ENCODE measurements around the gene KCNJ6.
"Not testable (repeated sequence)": the region's sequence is repeated elsewhere in the genome, so short reads cannot be mapped to it uniquely, and the experiment has no call there.

The KCNJ6 gene

GRCh38 chr21:37669249-37669648 is 247.0 kb downstream of the KCNJ6 start:
- DNase-seq = no peak

GRCh38 chr21:37668462-37669239 is 247.6 kb downstream of the KCNJ6 start:
- DNase-seq = no peak

GRCh38 chr21:37667380-37667779 is 248.9 kb downstream of the KCNJ6 start:
- no peak for DNase-seq

DNA sequence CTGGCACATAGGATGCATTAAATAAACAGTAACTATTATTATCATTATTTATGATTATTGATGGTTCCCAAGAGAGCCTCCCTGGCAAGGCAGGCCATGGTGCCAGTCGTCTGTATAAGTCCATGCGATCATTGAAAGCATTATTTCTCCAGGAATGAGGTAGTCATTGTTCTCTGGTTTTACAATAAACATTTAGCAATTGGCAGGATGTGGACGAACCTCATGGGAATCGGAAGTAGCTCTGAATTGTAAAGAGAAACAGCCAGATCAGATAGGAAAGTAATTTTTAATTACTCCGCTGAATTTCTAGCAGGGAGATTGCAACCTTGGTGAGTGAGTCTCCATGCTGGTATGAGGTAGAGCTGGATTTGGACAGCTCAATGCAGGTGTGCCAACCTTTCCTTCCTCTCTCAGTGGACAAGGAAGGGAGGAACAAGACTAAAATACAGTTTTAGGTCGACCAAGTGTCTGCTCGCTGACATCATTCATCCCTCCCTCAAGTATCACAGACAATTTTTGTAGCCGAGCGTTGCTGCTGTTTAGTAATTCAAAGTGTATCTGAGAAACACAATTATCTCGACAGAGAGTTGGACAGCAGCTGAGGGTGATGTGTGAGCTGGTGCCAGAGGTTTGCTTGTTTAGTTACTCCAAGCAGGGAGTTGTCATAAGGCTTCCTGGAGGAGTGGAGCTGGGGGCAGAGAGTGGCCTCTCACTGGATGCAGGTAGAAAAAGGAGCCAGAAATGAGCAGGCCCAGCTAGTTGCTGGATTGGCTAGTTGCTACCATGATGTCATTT is 250.8 kb downstream of the KCNJ6 start:
- DNase-seq = no peak

- DNase-seq = not testable (repeated sequence)
Measured at GRCh38 chr21:37662227-37662626, 254.0 kb downstream of the KCNJ6 start.

DNA sequence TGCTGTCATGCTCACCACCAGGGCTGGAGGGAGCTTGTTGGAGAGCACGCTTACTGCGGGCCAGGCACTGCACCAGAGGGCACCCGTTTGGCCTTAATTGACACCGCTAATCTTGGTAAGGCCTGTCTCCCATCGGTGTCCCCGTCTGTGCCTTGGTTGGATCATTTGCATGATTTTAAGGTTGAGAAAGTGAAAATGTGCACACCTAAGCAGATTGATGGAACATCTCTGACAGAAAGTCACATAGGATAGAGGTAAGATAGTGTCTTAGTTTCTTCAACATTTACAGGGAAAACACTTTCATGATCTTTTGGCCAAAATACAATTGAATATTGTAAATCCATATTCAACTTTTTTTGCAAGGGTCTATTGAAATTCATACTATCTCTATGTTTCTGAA is 255.5 kb downstream of the KCNJ6 start:
- DNase-seq = no peak

DNA sequence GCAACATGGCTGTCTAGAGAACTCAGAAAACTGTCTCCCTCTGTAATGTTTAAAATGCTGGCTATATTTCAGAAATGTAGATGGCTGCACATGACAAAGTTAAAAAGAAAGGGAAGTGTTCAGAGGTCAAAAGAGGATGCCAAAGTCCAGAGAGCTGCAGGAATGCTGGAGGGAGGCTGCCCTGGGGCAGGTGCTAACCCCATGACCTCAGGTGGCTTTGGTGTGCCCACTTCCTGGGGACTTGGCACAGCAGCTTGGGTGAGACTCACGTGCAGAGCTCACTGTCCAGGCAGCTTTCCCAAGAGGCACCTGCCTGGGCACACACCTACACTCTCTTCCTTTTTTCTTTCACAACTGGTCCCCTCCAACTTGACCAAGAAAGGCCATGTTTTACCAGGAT is 256.4 kb downstream of the KCNJ6 start:
- DNase-seq = no peak

DNA sequence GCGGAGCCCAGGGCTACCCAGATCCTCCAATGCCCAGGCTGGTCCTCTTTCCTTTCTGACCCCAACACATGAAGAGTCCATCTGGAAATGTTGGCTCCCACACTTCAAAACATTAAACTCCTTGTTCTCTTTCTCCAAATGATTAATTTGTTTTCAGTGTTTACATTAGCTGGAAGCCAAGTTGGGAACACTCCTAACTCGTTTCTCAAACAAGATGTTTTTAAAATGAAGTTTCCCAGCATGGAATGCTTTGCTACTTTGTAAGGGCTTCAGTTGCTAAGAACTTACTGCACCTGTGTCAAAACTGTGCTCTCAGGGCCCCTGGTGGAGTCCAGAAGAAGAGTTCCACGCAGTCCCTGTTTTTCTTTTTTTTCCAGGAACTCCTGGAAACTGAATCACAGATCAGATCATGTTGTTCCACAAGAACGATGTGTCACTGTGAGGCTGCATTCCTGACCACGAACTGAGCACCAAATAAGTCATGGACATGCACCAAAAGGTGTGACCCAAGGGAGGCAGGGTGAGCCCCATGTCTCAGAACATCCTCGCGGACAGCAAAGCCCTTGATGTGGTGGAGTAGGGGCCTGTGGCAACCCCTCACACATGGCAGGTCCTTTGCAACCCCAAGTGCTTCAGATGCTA is 257.3 kb downstream of the KCNJ6 start:
- no peak for DNase-seq

GRCh38 chr21:37658121-37658816 is 258.0 kb downstream of the KCNJ6 start:
- DNase-seq = no peak

- no peak for DNase-seq
Measured at GRCh38 chr21:37656899-37657298, 259.4 kb downstream of the KCNJ6 start.

DNA sequence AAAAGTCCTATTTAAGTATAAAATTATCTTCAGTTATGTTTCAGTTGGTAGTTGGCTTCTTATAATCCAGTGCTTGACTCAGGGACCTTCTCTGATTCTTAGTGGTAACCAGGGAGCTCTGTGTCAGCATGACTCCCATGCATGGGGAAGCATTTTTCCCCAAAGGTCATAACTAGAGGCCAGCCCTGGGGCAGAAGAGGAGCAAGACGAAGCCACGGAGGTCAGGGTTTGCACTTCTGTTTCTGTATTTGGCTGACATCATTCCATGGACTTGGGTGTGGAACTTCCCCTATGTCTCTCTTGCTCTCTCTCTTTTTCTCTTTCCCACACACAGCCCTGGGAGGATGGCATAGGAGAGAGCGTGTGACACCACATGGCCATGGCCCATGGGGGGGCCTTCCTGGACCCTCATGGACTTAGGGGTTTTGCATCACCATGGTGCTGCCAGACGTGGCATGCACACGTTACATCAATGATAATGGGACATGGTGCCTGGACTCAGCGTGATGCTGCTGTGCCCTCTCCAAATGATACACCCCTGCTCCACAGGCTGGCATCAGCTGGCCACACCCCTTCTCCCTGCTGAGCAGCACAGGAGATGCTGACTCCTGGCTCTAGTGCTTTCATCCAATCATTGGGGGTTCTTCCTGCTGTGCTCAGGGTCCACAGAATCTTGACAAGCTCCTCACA is 260.5 kb downstream of the KCNJ6 start:
- DNase-seq = no peak

- no peak for DNase-seq
Measured at GRCh38 chr21:37654596-37654995, 261.7 kb downstream of the KCNJ6 start.

GRCh38 chr21:37653201-37653600 is 263.1 kb downstream of the KCNJ6 start:
- no peak for DNase-seq

DNA sequence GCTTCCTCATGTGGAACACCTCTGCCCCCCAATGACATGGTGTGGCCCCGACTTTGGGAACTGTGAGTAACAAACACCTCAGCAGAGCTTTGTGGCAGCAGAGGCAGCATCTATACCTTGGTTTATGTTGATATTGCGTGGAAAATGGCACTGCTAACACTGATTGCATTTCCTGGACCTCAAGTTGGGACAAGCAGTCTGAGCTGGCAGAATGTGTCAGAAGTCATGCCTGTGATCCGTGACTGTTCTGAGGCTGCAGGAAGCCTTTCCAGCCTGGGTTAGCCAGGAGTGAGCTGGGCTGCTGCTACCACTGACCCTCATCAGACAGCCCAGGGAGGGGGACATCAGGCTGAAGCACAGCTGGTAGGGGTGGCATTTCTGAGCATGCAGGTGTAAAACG is 268.5 kb downstream of the KCNJ6 start:
- DNase-seq = no peak

GRCh38 chr21:37646761-37647160 is 269.5 kb downstream of the KCNJ6 start:
- not testable (repeated sequence) for DNase-seq

- no peak for DNase-seq
Measured at GRCh38 chr21:37645848-37646247, 270.4 kb downstream of the KCNJ6 start.

DNA sequence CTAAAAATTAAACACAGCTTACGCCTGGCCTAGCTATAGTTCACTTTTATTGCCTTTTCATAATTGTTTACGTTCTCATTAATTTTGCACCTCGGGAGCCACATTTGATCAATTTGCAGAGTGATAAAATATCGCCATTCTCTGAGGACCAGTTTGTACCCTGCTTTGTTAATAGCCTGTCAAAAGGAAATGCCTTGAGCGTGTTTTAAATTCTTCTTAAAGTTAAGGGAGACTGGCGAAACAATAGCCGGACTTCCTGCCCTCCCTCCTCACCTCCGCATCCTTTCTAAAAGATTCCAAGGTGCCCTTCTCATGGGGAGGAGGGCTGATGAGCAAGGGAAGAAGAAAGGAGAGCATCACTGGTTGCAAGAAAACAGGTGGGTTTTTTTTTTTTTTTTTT is 271.6 kb downstream of the KCNJ6 start:
- DNase-seq = no peak

GRCh38 chr21:37643862-37644261 is 272.4 kb downstream of the KCNJ6 start:
- DNase-seq = not testable (repeated sequence)

GRCh38 chr21:37642493-37642892 is 273.8 kb downstream of the KCNJ6 start:
- no peak for DNase-seq

- no peak for DNase-seq
Measured at GRCh38 chr21:37639756-37640155, 276.5 kb downstream of the KCNJ6 start.

DNA sequence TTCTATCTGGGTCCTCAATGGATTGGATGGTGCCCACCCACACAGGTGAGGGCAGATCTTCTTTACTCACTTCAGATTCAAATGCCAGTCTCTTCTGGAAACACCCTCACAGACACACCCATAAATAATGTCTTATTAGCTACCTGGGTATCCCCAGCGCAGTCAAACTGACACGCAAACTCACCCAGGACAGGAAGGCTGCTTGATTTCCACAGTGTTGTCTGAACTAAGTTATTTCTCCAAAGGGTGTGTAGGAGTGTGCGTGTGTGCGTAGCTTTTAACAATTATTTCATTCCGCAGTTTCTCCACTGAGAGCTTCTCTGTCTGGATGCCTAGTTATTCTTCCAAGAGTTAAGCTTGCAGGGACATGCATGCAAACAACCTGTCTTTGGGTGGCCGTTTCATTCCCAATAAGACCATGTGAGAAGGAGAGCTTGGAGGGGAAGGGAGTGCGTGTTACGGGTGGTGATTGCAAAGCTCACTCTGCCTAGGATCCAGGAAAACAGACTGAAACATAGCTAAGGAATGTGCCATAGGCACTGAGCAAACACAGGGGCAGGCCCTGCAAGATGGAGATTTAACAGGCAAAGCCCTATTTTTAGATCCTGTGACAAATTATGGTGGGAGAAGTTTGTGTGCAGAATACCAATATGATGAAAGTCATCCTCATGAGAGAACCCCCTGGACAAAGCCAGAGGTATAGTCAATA is 280.0 kb downstream of the KCNJ6 start:
- DNase-seq = no peak

All from activated naive CD4-positive, alpha-beta T cell (primary cell).